NCI-H2171 treated with DMSO at 0.1 percent for 48 hours (cell line): ENCODE data around the gene GAL3ST3.
"Not testable (repeated sequence)": the region's sequence is repeated elsewhere in the genome, so short reads cannot be mapped to it uniquely, and the experiment has no call there.

Experiments
- DNase-seq: peaks from one replicate; lab custom pipeline; 2025; lab: John Stamatoyannopoulos, UW

The GAL3ST3 gene

DNA sequence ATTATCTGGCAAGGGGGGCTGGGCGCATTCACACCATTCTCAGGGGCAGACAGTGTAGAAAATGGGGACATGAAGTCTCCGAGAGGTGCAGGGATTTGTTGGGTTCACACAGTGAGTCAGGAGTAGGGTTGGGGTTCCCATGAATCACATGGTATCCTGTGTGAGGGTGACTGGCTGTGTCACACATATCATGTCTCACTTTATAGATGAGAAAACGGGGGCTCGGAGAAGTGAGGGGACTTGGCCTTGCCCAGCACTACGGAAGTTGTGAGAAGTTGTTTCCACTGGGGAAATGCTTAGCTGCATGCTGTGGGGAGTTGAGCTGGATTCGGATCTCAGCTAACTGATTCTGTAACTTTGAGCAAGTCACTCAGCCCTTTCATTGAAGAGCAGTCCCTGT, 4.2 kb downstream of the GAL3ST3 start:
- no peak for DNase-seq

DNA sequence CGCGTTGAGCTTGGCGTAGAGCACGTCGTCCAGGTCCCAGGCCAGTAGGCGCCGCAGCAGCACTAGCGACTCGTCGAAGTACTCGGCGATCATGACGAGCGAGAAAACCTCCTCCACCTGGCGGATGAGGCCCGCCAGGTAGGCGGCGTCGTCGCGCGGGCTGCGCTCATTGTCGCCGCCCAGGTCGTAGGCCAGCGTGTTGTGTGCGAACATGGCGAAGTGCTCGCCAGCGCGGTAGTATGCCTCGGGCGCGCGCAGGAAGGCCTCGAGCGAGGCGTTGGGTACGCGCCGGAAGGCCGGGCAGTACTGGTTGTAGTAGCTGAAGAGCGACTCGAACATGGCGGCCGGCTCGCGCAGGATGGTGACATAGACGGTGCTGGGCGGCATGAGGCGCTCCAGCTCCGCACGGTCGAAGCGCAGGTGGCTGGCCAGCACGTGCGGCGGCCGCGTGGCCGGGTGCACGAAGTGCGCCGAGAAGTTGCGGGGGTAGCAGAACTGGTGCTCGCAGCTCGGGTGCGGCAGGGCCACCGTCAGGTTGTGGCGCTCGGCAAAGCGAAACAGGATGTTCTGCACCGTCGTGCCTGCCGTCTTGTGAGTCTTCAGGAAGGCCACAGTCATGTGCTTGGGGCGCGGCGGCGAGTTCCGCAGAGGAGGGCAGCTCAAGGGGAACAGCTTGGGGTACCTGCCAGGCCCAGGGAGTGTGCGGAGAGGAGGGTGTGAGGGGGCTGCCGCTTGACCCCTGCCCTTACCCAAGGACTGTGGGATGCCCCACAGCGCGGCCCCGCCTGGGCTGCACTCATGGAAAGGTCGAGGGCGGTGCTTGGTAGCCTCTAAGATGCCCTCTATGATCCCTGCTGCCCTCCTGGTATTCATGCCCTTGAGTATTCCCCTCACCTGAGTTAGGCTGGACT, 5.7 kb downstream of the GAL3ST3 start:
- DNase-seq, result no peak

DNA sequence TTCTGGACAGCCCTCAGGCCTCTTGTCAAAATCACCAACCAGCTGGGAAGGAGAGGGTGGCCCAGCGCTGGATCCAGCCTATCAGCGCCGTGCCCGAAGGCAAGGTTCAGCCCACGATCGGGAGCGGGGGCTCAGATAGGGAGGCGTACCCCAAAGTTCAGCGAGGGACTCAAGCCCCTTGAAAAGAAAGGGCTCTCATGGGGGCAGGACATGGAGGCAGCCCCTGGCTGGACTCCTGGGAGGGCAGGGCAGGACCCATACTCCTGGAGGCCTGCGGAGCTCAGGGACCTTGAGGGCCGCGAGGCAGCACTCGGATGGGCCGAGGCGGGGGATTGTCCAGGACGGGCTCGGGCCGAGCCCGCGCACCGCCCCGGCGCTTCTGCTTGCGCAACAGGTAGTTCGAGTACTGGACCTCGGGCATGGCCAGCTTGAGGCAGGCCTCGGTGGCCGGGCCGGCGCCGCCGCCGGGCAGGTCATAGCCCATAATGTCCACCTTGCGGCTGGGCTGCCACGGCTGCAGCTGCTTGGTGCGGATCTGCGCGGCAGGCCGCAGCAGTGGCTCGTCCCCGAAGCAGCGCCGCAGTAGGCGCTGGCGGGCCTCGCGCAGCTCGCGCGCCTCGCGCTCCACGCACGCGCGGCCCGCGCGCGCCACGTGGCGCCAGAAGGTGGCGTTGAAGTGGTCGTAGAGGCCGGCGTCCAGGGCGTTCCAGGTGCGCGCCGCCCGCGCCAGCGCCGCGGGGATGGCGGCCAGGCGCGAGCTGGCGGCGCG, 6.5 kb downstream of the GAL3ST3 start:
- DNase-seq, result no peak

GRCh38 chr11:66039765-66040164, 9.2 kb downstream of the GAL3ST3 start:
- DNase-seq, result no peak

DNA sequence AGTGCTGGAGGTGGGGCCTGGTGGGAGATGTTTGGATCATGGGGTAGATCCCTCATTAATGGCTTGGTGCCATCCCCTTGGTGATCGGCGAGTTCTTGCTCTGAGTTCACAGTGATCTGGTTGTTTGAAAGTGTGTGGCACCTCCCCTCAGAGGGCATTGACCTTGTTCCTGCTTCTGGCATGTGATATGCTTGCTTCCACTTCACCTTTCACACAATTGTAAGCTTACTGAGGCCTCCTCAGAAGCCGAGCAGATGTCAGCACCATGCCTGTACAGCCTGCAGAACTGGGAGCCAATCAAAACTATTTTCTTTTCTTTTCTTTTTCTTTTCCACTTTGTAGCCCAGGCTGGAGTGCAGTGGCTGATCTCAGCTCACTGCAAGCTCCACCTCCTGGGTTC, 11.6 kb downstream of the GAL3ST3 start:
- no peak for DNase-seq

DNA sequence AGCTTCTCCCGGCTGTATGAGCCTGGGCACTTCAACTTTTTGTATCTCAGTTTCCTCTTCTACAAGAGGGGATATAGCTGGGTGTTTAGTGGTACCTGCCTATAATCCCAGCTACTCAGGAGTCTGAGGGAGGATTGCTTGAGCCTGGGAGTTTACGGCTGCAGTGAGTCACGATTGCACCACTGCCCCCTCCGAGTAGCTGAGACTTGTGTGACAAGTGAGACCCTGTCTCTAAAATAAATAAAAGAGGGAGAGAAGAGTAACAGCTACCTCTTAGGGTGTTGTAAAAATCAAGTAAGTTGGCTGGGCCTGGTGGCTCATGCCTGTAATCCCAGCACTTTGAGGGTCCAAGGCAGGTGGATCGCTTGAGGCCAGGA, 12.6 kb downstream of the GAL3ST3 start:
- no peak for DNase-seq

- peak; percentile 10 for DNase-seq
Measured at GRCh38 chr11:66035653-66036333, 13.2 kb downstream of the GAL3ST3 start.

- no peak for DNase-seq
Measured at GRCh38 chr11:66032957-66033735, 15.8 kb downstream of the GAL3ST3 start.

- no peak for DNase-seq
Measured at GRCh38 chr11:66026017-66026529, 22.9 kb downstream of the GAL3ST3 start, which contains the start of gene CATSPER1. CATSPER1 (minus strand) TSS chr11:66026479; CDS start chr11:66026379, 100 bp downstream.

- not testable (repeated sequence) for DNase-seq
Measured at GRCh38 chr11:66023186-66023440, 25.8 kb downstream of the GAL3ST3 start.

DNA sequence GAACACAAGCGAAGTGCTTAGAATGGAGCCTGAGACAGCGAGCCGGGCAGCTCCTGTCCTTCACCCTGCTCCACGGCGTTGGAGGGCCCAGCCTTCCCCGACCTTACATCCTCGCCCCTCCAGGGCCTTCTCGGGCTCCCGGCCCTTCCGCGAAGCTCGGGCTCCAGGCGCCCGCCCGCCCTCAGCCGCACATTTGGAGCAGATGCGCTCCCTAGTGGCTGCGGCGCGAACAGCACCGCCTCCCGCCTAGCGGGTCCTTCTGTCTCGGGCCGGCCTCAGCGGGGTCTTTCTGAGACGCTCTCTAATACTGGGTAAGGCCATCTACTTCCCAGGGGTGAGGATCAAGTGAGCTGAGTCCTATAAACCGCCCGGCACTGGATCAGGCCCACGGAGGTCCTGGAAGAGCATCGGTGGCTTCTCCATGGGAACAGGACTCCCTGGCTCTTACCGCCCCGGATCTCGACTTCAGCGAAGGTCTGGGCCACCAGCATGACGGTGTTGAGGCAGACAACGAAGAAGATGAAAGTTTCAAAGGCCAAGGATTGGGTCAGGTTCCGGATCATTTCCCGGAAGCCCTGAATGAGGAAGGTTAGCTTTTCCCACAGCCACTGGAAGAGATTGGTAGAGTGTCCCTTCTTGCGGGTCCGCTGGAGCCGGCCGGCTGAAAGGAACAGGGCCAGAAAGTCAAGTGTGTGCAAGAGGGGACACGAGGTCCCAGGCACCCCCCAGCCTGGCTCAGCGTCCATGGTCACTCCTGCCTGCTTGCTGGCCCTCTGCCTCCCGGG, 26.4 kb downstream of the GAL3ST3 start:
- DNase-seq, result peak; percentile 66

DNA sequence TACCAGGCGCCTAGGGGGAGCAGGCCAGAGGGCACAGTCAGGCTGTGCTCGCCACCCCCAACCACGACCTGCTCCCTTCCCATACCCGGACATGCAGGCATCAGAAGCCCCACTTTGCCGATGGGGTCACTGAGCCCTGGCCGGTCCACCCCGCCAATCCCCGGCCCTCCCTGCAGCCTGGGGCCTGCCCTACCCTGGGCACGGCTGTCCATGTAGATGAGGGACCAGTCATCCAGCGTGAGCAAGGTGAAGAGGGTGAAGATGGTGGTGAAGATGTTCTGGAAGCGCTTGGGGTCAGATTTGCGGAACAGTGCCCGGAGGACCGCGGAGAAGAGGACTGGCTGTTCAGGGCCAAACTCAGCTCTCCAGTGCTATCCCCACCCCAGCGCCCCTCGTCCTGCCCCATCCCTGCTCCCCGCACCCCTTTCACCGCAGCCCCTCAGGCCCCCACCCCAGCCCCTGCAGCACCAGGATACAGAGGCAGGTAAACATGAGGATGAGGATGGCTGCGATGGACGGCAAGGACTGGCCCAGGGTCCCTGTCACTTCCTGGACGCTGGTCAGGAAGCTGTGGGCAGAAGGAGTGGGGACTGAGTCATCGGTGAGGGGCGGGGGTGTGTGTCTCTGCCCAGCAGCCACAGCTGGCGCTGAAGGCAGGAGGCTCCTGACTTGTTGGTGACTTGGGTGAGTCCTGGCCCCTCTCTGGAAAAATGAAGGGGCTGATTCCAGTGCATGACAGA, 28.2 kb downstream of the GAL3ST3 start:
- DNase-seq, result no peak

DNA sequence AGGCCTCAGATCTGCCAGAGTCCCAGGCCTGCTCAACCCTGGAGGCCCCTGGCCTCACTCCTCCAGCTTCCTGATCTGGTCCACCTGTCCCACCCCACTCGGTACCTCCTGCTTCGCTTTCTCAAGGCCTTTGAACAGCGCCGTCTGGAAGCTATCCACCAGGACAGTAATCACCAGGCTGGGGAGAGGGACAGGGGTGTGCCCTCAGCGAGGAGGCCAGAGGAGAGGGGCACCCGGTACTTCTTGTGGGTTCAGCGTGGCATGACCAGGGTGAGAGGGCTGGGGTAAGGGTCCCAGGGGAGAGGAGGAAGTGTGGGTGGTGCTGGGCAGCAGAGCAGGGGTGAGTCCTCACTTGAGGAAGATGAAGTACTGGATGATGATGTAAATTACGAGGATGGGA, 28.7 kb downstream of the GAL3ST3 start:
- no peak for DNase-seq

GRCh38 chr11:66017321-66017720, 31.6 kb downstream of the GAL3ST3 start:
- peak; percentile 34 for DNase-seq

DNA sequence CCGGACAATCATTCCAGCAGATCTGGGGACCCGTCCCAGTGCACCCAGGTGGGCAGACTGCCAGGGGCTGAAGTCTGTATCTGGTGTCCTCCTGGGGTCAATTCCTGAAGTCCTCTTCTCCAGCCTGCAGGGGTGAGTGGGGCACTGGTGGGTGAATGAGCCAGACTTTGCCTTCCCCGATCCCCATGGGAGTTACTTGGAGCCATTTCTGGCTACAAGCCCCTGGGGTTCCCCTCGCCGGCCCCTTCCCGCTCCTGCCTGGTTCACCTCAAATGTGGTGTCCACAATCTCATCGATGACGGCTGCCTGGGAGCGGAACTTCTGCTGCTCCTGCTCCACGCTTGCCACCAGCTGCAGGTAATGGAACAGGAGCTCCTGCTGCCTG, 32.2 kb downstream of the GAL3ST3 start:
- DNase-seq, result no peak

DNA sequence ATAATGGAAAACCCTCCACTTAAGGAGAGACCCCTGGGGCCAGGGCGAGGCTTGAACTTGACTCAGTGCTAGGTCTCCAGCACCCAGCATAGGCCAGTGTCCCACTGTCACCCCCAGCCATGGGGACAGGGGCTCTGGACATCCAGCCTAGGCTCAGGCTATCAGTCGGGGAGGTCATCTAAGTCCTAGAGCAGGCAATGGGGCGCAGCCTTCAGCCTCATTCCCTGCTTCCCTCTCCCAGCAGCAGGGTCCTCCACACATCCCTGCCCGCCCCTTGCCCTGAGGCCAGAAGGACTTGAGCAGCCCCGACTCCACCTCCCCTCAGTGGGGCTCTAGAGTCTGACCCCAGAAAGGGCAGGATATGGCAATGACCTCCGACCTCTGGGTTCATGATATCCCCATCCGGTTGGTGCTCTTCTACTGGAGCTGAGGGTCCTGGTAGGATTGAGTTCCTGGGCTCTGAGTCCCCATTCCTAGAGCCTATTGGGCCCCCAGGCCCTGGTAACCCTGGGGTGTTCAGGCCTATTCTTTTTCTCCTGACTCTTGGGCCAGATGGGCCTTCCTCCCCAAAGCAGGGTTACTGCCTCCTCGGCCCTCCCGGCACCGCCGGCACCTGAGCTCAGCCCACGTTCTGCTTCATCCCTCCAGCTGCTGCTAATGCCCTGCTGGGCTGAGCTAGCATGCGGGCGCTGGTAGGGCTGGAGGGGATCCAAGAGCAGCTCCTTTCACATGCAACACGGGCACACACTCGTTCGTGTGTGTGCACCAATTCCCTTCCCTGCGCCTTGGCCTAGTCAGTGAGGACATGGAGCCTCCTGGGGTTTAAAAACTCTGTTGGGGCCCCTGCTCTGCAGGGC, 32.8 kb downstream of the GAL3ST3 start:
- peak; percentile 25 for DNase-seq

DNA sequence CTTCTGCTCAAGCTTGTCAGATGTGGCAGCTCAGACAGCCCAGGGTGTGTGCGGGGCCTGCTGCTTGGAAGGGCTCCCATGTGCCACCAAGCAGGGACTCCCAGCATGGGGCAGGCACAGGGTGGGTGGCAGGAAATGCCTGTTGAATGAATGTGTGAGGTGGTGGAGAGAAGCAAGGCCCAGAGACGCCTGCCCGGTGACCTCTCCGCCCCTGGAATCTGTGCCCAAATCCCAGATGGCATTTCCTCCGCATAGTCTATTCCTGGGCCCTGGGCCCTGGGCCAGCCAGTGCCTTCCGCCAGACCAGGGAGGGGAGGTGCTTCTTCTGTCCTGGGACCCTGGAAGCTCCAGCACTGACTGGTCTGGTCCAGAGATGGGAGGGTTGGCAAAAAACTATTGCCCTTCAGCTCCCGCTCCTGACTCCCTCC, 33.5 kb downstream of the GAL3ST3 start:
- DNase-seq, result no peak

DNA sequence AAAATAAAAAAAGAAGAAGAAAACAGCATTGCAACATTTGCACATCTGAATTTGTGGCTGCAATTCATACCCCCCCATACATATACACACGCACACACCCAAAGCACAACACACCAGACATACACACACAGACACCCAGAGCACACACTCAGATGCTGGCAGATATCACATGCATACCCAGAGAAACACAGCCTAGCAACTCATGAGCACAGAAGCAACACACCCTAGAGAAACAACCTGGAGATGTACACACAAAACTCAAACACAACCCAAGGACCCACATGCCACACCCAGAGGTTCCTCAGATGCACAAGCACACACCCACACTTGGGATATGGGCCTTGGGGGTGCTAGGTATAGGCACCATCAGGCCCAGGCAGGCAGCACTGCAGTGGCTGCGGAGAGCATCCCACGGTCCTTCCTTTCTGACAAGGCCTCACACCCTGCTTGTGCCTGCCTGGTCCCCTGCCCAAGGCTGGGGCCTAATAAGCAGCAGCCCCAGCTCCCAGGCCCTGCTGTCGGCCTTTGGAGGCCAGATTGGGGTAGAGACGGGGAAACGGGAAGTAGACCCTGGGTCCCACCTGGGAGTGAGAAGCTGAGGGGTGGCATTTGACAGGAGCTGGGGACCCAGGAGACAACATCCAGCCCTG, 34.0 kb downstream of the GAL3ST3 start:
- DNase-seq, result no peak

DNA sequence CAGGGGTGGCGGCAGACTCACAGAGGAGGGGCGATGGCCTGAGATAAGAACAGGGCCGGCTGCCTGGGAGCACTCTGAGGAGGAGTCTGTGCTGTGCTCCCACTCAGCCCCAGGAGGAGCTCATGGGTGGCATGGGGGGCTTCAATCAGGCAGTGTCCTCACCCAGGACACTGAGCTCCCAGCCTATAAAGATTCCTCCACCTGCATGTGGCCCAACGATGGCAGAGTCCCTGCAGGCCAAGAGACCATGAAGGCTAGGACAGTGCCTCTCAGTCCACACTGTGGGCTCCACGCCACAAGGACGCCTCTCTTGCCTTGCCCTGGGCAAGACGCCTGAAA, 35.2 kb downstream of the GAL3ST3 start:
- no peak for DNase-seq
